MM.1S (cell line): ENCODE data around the gene NIN.

Experiments used
- EZH2 ChIP-seq: fragments of 300-600 bp; sonication (generic); optimal IDR thresholded peaks from 2 replicates; pipeline ENCODE3; 2017; ENCODE audit warnings: low read depth, mild to moderate bottlenecking, antibody characterized with exemption, low read length, mixed read lengths
- EZH2phosphoT487 ChIP-seq: fragments of 300-600 bp; sonication (generic); IDR thresholded peaks from 2 replicates; pipeline ENCODE4 v1.6.1; 2018; ENCODE audit warnings: antibody characterized with exemption, low read length
- TF ChIP-seq, protein P1 (sequence below): fragments of 300-600 bp; sonication (generic); IDR thresholded peaks from 2 replicates; pipeline ENCODE4 v1.5.1; 2016; ENCODE audit warnings: antibody characterized with exemption, low read length, mixed read lengths

- TF ChIP-seq, protein P1, sequence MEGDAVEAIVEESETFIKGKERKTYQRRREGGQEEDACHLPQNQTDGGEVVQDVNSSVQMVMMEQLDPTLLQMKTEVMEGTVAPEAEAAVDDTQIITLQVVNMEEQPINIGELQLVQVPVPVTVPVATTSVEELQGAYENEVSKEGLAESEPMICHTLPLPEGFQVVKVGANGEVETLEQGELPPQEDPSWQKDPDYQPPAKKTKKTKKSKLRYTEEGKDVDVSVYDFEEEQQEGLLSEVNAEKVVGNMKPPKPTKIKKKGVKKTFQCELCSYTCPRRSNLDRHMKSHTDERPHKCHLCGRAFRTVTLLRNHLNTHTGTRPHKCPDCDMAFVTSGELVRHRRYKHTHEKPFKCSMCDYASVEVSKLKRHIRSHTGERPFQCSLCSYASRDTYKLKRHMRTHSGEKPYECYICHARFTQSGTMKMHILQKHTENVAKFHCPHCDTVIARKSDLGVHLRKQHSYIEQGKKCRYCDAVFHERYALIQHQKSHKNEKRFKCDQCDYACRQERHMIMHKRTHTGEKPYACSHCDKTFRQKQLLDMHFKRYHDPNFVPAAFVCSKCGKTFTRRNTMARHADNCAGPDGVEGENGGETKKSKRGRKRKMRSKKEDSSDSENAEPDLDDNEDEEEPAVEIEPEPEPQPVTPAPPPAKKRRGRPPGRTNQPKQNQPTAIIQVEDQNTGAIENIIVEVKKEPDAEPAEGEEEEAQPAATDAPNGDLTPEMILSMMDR = no peak
- TF ChIP-seq EZH2 (no peak), EZH2phosphoT487 (no peak)
These were observed 95.8 kb downstream of the NIN start for GRCh38 chr14:50734950-50735695.
